HepG2 (cell line): ENCODE results near the gene TLDC2. TPM values are rescaled to one million over a fixed set of nuclear protein-coding genes. Genes with fewer than 3 reads are reported as not detected.
"Not testable (repeated sequence)": the region's sequence is repeated elsewhere in the genome, so short reads cannot be mapped to it uniquely, and the experiment has no call there.

ENCODE experiments used
- ATAC-seq: fragments of 200-7000 bp; cut with Tn5 transposase; 3 replicates; pipeline ENCODE4 v1.9.1; 2020; ENCODE audit warnings: mild to moderate bottlenecking, moderate library complexity
- BruUV-seq: library from RNA; stranded (reverse); fragments of 400-500 nt; replicated peaks from 2 replicates; lab custom pipeline; 2021; lab: Mats Ljungman, UMichigan
- CTCF ChIA-PET: fragments of 300-600 bp; formaldehyde crosslinking; extraction: SDS; loops from one replicate; lab custom pipeline; 2021; ENCODE audit warnings: low total read pairs, inconsistent platforms, low intra/inter-chr PET ratio; lab: Yijun Ruan, JAX
- POLR2A ChIA-PET: fragments of 350-600 bp; sonication (Branson Sonifier 250); formaldehyde crosslinking; loops from one replicate; lab custom pipeline; 2020; ENCODE audit warnings: antibody characterized with exemption, inconsistent platforms; lab: Yijun Ruan, JAX
- DNase-seq: peaks from one replicate; pipeline ENCODE4 v3.0.0-alpha.2; 2015; ENCODE audit warnings: low spot score
- FAIRE-seq: peaks from 3 replicates; lab custom pipeline; 2011; peaks lifted over from hg19 to GRCh38; lab: Jason Lieb, UNC
- H2AFZ ChIP-seq: one replicate; pipeline ENCODE4 v1.6.1; 2011; ENCODE audit warnings: low read length, inconsistent platforms
- H3K27ac ChIP-seq: fragments of 300-600 bp; 3 replicates; pipeline ENCODE4 v1.8.0; 2011; ENCODE audit warnings: mixed run types, mild to moderate bottlenecking, mixed read lengths, low read length, inconsistent platforms; ENCODE audit not compliant: insufficient read depth; ENCODE audit errors: extremely low read length
- H3K27me3 ChIP-seq, 2 experiments: fragments of 200-600 bp in 1 of 2; 2 replicates in 1 of 2; 3 replicates in 1 of 2; pipeline versions ENCODE4 v1.6.0 to v1.8.0; 2011; ENCODE audit warnings: low read length in 2 of 2, mild to moderate bottlenecking in 2 of 2, moderate library complexity in 2 of 2, inconsistent platforms in 1 of 2; ENCODE audit not compliant: insufficient read depth in 2 of 2, control insufficient read depth in 1 of 2
- H3K36me3 ChIP-seq, 2 experiments: fragments of 200-600 bp in 1 of 2; replicated peaks in 1 of 2; 2 replicates in 1 of 2; 3 replicates in 1 of 2; pipeline versions ENCODE4 v1.5.1 to v1.8.0; 2011; ENCODE audit warnings: low read length in 2 of 2, inconsistent platforms in 1 of 2; ENCODE audit not compliant: insufficient read depth in 2 of 2, control insufficient read depth in 1 of 2
- H3K4me1 ChIP-seq: 2 replicates; pipeline ENCODE4 v1.5.1; 2012; ENCODE audit warnings: low read length, inconsistent platforms; ENCODE audit not compliant: insufficient read depth
- H3K4me2 ChIP-seq: 2 replicates; pipeline ENCODE4 v1.6.0; 2011; ENCODE audit warnings: low read depth, low read length, inconsistent platforms
- H3K4me3 ChIP-seq, 3 experiments: fragments of 200-600 bp in 1 of 3; sonication (generic), shearing (Covaris generic) in 1 of 3; replicated peaks in 1 of 3; 2 replicates each; pipeline ENCODE4 v1.5.1; 2011 to 2016; ENCODE audit warnings: low read length in 3 of 3, inconsistent platforms in 2 of 3, low read depth in 2 of 3, mild to moderate bottlenecking in 2 of 3, control low read depth in 1 of 3, mixed read lengths in 1 of 3; ENCODE audit not compliant: insufficient read depth in 1 of 3
- H3K79me2 ChIP-seq: one replicate; pipeline ENCODE4 v1.6.1; 2011; ENCODE audit warnings: low read length, inconsistent platforms; ENCODE audit not compliant: insufficient read depth
- H3K9ac ChIP-seq: 2 replicates; pipeline ENCODE4 v1.6.0; 2011; ENCODE audit warnings: mild to moderate bottlenecking, low read depth, low read length, inconsistent platforms; ENCODE audit not compliant: insufficient read depth
- H3K9me3 ChIP-seq: 2 replicates; pipeline ENCODE4 v1.5.1; 2012; ENCODE audit warnings: mild to moderate bottlenecking, low read length
- H4K20me1 ChIP-seq: 2 replicates; pipeline ENCODE4 v1.6.0; 2011; ENCODE audit warnings: inconsistent platforms, mild to moderate bottlenecking, low read length, moderate library complexity; ENCODE audit not compliant: insufficient read depth
- CEBPB ChIP-seq: IDR thresholded peaks from 2 replicates; pipeline ENCODE4 v1.6.1; 2011; ENCODE audit warnings: low read depth, low read length, improper control_type of control experiment, borderline replicate concordance
- SAFB2 ChIP-seq: sonication (generic); formaldehyde crosslinking; IDR thresholded peaks from 2 replicates; pipeline ENCODE4 v1.5.1; 2020; ENCODE audit warnings: missing genetic modification reagents, low read depth, mild to moderate bottlenecking, borderline replicate concordance
- ZNF224 ChIP-seq: sonication (generic); formaldehyde crosslinking; IDR thresholded peaks from 2 replicates; pipeline ENCODE4 v1.5.0; 2020; ENCODE audit warnings: mild to moderate bottlenecking, missing genetic modification reagents
- WGBS: methylation state at CpG from one replicate; pipeline ENCODE4 v1.1.6; 2017; ENCODE audit warnings: low lambda C conversion rate; 5-methylcytosine and 5-hydroxymethylcytosine counted together
- in situ Hi-C: cut with HindIII; loops from 2 replicates; pipeline ENCODE4 v1.10.0; 2017; ENCODE audit warnings: low pct_unique_long_range_greater_than_20kb; ENCODE audit not compliant: extremely low pct_ligation_motif_present
- intact Hi-C: fragments of 100-400 bp; cut with micrococcal nuclease; formaldehyde crosslinking; loops from one replicate; pipeline ENCODE4 v1.10.0; 2022; ENCODE audit not compliant: unreplicated experiment
- polyA plus RNA-seq, 8 experiments: library from polyadenylated mRNA; depleted of rRNA in 3 of 8; stranded (reverse) in 7 of 8; unstranded in 1 of 8; fragments of >200 nt; fragmentation: Illumina TruSeq in 4 of 8; extraction: Trizol in 4 of 8; gene quantifications; 2 replicates each; pipeline versions ENCODE4 v1.2.1 to v1.2.3, GENCODE V29; 2011 to 2016; ENCODE audit warnings: low read depth in 4 of 8, missing spikeins in 1 of 8, mixed read lengths in 1 of 8; ENCODE audit not compliant: insufficient read depth in 1 of 8
- total RNA-seq, 5 experiments: library from RNA; depleted of rRNA; stranded (reverse); fragments of >200 nt; fragmentation: Illumina TruSeq; extraction: Trizol; gene quantifications; 2 replicates each; pipeline ENCODE4 v1.2.3, GENCODE V29; 2016; ENCODE audit warnings: low read depth in 1 of 5

The TLDC2 gene
- total and polyA plus RNA-seq, 2 of the 13 experiments (the other 11 are each of a cell fraction or from before 2014, with no cell fraction given) = 1.5 to 1.6 TPM

- H3K27ac ChIP-seq, H3K4me2 ChIP-seq, DNase-seq, intact Hi-C loops, CTCF ChIA-PET, H4K20me1 ChIP-seq, H3K79me2 ChIP-seq, H3K9ac ChIP-seq, FAIRE-seq, H3K9me3 ChIP-seq, H3K4me3 ChIP-seq, H3K27me3 ChIP-seq, in situ Hi-C loops, POLR2A ChIA-PET, ATAC-seq, BruUV-seq, H2AFZ ChIP-seq: not testable (repeated sequence)
- H3K4me1 ChIP-seq = peaks cover 37% of the 10 kb centered on the region
- 92% methylated on average over 9 of the region's 9 CpGs for WGBS
- TF ChIP-seq CEBPB = peak; percentile 41; the same call in 1 of the 2 replicates
- peaks cover 1 to 21% of the 10 kb centered on the region in 2 experiments; a peak in 4 of 5 replicates for H3K36me3 ChIP-seq
Observed at GRCh38 chr20:36936761-36937401, 60.9 kb downstream of the TLDC2 start.

- in situ Hi-C loops (no loop called here), intact Hi-C loops (no loop called here)
- Histone ChIP-seq H3K9ac (no peak overlapping the region), H2AFZ (no peak overlapping the region), H3K27me3 (no peaks in the 10 kb centered on the region), H3K4me1 (peaks cover 32% of the 10 kb centered on the region), H4K20me1 (no peaks in the 10 kb centered on the region), H3K36me3 (peaks cover 1 to 21% of the 10 kb centered on the region in 2 experiments; a peak in 4 of 5 replicates), H3K4me2 (no peak overlapping the region), H3K9me3 (no peaks in the 10 kb centered on the region), H3K27ac (no peak overlapping the region), H3K79me2 (no peaks in the 10 kb centered on the region), H3K4me3 (no peak overlapping the region)
- TF ChIP-seq ZNF224 (CRISPR knock-in tag) = no peak
- TF ChIP-seq SAFB2 (CRISPR knock-in tag) = no peak
- DNase-seq = no peak
- POLR2A ChIA-PET = no interaction called here
- CTCF ChIA-PET = no interaction called here
- ATAC-seq = no peak
- BruUV-seq = no TSS peak
- FAIRE-seq = no peak
Observed at GRCh38 chr20:36937402-36937770, 61.4 kb downstream of the TLDC2 start.
